ENCODE data around the gene ARID1A.
A peak's percentile ranks its signal among the peaks of the same experiment; 100 is the strongest.

The ARID1A gene

GRCh38 chr1:26728645-26729044, 32.8 kb downstream of the ARID1A start:
- no peak for DNase-seq

GRCh38 chr1:26729633-26730032, 33.8 kb downstream of the ARID1A start:
- no peak for DNase-seq

- no peak for DNase-seq
Measured at GRCh38 chr1:26730695-26731094, 34.9 kb downstream of the ARID1A start.

GRCh38 chr1:26731233-26731902, 35.6 kb downstream of the ARID1A start:
- DNase-seq = no peak

- no peak for DNase-seq
Measured at GRCh38 chr1:26733392-26733791, 37.6 kb downstream of the ARID1A start.

- no peak for DNase-seq
Measured at GRCh38 chr1:26733982-26734381, 38.2 kb downstream of the ARID1A start.

- DNase-seq = no peak
Measured at GRCh38 chr1:26734501-26735058, 38.8 kb downstream of the ARID1A start.

- DNase-seq = peak; percentile 20 to 39
Measured at GRCh38 chr1:26739329-26739914, 43.6 kb downstream of the ARID1A start.

GRCh38 chr1:26740023-26740634, 44.3 kb downstream of the ARID1A start:
- no peak for DNase-seq

- no peak for DNase-seq
Measured at GRCh38 chr1:26740952-26741351, 45.1 kb downstream of the ARID1A start.

GRCh38 chr1:26743426-26744059, 47.7 kb downstream of the ARID1A start:
- no peak for DNase-seq

GRCh38 chr1:26744075-26744959, 48.5 kb downstream of the ARID1A start:
- DNase-seq = peak; percentile 82 to 84

GRCh38 chr1:26745191-26745590, 49.4 kb downstream of the ARID1A start:
- DNase-seq = no peak

- no peak for DNase-seq
Measured at GRCh38 chr1:26747048-26747447, 51.2 kb downstream of the ARID1A start.

GRCh38 chr1:26748351-26748750, 52.5 kb downstream of the ARID1A start:
- no peak for DNase-seq

GRCh38 chr1:26749458-26749857, 53.6 kb downstream of the ARID1A start:
- no peak for DNase-seq

- no peak for DNase-seq
Measured at GRCh38 chr1:26750428-26750827, 54.6 kb downstream of the ARID1A start.

GRCh38 chr1:26752519-26752918, 56.7 kb downstream of the ARID1A start:
- DNase-seq = no peak

GRCh38 chr1:26754086-26754874, 58.5 kb downstream of the ARID1A start:
- DNase-seq = no peak

GRCh38 chr1:26758358-26758757, 62.5 kb downstream of the ARID1A start:
- DNase-seq = no peak

- DNase-seq = no peak
Measured at GRCh38 chr1:26759531-26759930, 63.7 kb downstream of the ARID1A start.

GRCh38 chr1:26761217-26761616, 65.4 kb downstream of the ARID1A start:
- no peak for DNase-seq
